GM23248 (cell line): ENCODE data around the gene ZNF80.

Experiments used
- EZH2 ChIP-seq: fragments of 200-600 bp; sonication (generic); IDR thresholded peaks from 2 replicates; pipeline ENCODE4 v1.6.1; 2018; ENCODE audit warnings: antibody characterized with exemption, mild to moderate bottlenecking; ENCODE audit not compliant: insufficient read depth, poor library complexity, severe bottlenecking
- EZH2phosphoT487 ChIP-seq: fragments of 200-600 bp; sonication (generic); IDR thresholded peaks from 2 replicates; pipeline ENCODE4 v1.6.1; 2018; ENCODE audit warnings: antibody characterized with exemption, moderate library complexity, mild to moderate bottlenecking, low read depth; ENCODE audit not compliant: insufficient read depth

GRCh38 chr3:114235431-114235830 is 1.9 kb downstream of the ZNF80 start:
- TF ChIP-seq EZH2 (no peak), EZH2phosphoT487 (no peak)
